Stimulated activated naive CD4-positive, alpha-beta T cell treated with Interleukin-2 at 50 U/mL for 16 hours (primary cell): Measurements from ENCODE around the gene RTEL1.
"Not testable (repeated sequence)": the region's sequence is repeated elsewhere in the genome, so short reads cannot be mapped to it uniquely, and the experiment has no call there.

Experiments
- DNase-seq: peaks from one replicate; lab custom pipeline; 2025; lab: John Stamatoyannopoulos, UW

The RTEL1 gene

DNA sequence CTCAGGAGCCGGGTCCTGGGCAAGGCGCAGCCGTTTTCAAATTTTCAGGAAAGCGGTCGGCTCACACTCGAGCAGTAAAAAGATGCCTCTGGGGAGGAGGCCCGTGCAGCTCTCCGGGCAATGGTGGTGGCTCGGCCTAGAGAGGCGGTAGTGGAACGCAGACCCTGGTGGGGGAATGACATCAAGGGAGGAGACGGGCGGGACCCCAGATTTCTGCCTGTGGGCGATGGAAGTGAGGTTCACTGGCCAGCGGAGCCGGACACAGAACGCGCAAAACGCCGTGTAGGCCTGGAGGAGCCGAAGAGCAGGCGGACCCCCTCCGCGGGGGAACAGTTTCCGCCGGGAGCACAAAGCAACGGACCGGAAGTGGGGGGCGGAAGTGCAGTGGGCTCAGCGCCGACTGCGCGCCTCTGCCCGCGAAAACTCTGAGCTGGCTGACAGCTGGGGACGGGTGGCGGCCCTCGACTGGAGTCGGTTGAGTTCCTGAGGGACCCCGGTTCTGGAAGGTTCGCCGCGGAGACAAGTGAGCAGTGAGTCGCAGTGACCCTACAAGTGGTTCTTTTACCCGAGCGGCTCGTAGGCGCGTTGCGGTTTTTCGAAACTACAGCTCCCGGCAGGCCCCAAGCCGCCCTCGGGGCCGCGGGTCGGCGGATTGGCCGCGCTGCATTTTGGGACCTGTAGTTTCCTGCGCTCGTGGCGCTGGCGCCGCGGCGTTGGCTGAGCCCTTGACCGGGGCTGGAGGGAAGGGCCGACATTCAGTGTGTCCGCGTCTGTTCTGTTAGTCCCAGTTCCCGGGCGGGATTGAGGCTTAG lies at the start of gene RTEL1:
Gene RTEL1, plus strand, starts transcription at position 376 of the 812 bp plus-strand sequence. CDS start 1,091 bp downstream, outside the sequence.
- DNase-seq, result peak; percentile 88

DNA sequence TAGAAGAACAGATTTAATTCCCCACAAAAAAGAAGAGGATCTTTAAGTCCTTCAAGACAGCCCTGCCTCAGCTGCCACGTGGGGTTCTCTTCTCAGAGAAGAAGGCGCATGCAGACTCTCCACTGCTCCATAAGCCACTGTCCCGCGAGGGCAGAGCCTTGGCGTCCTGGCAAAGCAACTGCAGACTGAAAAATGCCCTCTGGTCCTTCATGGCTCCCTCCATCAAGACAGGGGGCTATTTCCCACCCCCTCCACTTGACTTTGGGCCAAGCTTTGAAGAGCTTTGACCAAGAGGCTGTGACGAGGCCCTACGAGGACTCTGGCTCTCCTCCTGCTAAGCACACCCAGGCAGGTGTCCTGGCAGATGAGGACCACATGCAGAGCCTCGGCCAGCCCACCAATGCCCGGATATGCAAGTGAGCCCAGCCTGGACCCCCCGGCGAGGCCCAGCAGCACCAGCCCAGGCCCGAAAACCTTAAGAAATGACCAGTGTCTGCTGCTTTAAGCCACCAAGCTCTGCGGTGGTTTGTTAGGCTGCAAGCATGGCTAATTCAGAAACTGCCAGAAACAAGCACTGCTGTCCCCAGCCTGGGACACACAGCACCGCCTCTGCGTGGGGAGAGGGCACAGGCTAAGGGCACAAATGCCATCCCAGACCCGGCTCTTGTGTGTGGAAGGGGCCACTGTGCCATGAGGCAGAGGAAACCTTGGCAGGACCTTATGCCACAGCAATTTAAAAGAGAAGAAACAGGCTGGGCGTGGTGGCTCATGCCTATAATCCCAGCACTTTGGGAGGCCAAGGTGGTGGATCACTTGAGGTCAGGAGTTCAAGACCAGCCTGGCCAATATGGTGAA lies 47.3 kb upstream of the RTEL1 start:
- DNase-seq, result no peak

GRCh38 chr20:63611646-63612045 lies 46.5 kb upstream of the RTEL1 start:
- no peak for DNase-seq

GRCh38 chr20:63612276-63612931 lies 45.7 kb upstream of the RTEL1 start:
- no peak for DNase-seq

DNA sequence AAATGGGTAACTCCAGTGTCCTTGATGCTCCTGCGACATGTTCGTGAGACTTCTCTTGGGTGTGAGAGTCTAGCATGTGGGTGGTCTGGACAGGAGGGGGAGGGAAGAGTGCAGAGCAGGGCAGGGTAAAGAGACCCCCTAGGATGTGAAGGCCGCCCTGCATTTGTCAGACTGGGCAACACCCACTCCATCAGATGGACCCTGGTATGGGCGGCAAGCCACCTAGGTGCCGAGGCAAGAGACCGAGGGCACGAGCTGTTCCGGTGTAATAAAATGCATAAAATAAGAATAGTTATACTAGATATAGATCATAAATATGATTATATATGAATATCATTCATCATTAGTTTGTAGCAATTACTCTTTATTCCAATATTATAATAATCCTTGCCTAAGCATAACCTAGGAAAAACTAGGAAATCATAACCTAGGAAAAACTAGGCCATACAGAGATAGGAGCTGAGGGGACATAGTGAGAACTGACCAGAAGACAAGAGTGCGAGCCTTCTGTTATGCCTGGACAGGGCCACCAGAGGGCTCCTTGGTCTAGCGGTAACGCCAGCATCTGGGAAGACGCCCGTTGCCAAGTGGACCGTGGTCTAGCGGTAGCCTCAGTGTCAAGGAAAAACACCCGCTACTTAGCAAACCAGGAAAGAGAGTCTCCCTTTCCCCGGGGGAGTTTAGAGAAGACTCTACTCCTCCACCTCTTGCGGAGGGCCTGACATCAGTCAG lies 44.1 kb upstream of the RTEL1 start:
- DNase-seq, result not testable (repeated sequence)

GRCh38 chr20:63617092-63617875 lies 40.8 kb upstream of the RTEL1 start:
- DNase-seq, result no peak

GRCh38 chr20:63617876-63618265 lies 40.2 kb upstream of the RTEL1 start:
- DNase-seq, result no peak

- no peak for DNase-seq
These were observed 39.7 kb upstream of the RTEL1 start for GRCh38 chr20:63618291-63618980.

DNA sequence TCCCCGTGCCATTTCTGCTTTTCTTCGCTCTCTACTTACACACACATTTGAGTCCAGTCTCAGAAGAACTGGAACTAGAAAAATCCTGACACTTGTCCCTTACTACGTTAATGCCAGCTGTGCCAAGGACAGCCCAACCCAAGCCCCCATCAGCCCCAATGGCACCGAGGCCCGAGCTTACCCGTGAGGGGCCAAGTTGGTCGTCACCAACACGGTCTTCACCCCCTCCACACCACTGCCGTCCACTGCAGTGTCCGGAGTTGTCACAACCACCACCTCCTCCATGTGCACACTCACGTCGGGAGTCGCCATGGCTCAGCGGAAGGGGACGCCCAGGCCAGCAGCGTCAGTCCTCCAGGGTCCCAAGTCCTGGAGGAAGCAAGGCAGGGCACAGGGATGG lies 39.0 kb upstream of the RTEL1 start:
- no peak for DNase-seq

DNA sequence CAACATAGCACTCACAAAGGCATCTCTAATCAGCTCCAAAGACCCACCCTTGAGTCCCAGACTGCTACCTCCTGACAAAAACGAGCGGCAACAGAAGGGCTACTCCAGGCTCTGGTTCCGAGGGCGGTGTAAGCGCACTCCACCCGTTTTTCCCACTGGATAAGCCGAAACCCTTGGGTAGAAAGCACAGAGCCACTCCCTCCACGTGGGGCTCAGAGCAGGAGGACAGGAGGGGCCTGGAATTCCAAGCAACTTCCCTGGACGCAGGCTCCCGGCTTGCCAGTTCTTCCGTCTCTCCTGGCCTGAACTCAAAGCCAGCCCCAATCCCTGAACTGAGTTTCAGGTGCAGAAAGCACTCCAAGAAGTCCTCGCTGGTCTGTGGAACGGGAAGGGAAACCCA lies 38.6 kb upstream of the RTEL1 start:
- no peak for DNase-seq

- DNase-seq, result no peak
These were observed 37.1 kb upstream of the RTEL1 start for GRCh38 chr20:63620991-63621390.

GRCh38 chr20:63622096-63622495 lies 36.0 kb upstream of the RTEL1 start:
- DNase-seq, result no peak

- DNase-seq, result no peak
These were observed 35.4 kb upstream of the RTEL1 start for GRCh38 chr20:63622732-63623131.

DNA sequence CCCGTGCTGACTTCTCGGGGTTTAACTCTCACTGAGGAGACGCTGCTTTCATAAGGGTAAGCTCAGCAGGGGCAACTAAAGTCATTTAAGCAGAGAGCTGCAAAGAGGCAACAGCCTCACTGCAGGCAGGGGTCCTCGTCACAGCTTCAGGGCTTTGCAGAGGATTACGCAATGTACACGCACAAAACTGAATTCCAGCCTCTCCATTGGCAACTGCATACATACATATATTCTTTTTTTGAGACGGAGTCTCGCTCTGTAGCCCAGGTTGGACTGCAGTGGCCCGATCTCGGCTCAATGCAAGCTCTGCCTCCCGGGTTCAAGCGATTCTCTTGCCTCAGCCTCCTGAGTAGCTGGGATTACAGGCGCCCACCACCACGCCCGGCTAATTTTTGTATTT lies 33.6 kb upstream of the RTEL1 start:
- no peak for DNase-seq

GRCh38 chr20:63625771-63626423 lies 32.2 kb upstream of the RTEL1 start:
- DNase-seq, result no peak

- DNase-seq, result peak; percentile 81
These were observed 31.5 kb upstream of the RTEL1 start, which contains the start of gene GMEB2 for GRCh38 chr20:63626424-63627128. GMEB2 (minus strand) TSS chr20:63627101; CDS start chr20:63619397, 7,704 bp downstream.

DNA sequence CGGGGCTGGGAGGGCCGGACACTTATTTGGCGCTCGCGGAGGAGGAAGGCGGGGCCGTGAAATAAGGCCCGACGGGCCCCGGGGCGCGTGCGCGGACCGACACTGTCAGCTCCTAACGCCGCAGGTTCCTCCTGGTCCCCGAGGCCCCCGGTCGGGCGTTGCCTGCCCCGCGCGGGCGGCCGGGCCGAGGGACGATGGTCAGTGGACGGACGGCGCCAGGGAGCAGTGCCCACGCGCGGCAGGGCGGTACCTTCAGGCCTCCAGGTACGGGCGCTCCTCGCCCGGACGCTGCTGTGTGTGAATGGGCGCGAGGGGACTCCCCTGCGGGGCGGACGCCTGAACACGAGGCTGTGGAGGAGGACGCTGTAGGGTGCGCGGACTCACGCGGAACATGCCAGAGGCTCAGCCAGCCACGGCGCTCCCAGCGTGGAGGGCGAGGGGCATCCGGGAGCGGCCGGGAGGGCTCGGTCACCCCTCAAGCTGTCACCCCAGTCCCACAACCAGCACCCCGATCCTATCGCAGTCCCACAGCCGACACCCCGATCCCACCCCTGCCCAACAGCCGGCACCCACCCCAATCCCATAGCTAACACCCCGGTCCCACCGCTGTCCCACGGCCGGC lies 30.9 kb upstream of the RTEL1 start:
- peak; percentile 86 for DNase-seq

DNA sequence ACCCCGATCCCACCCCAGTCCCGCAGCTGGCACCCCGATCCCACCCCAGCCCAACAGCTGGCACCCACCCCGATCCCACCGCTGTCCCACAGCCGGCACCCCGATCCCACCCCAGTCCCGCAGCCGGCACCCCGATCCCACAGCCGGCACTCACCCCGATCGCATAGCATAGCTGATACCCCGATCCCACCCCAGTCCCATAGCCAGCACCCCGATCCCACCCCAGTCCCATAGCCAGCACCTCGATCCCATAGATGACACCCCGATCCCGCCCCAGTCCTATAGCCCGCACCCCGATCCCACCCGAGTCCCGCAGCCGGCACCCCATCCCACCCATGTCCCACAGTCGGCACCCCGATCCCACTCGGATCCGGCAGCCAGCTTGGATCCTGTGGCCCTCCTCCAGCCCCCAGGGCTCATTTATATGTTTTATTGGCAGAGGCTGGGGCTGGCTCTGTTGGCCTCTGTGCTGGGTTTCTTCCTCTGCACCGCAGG lies 30.3 kb upstream of the RTEL1 start:
- DNase-seq, result no peak
